Activated CD4-positive, alpha-beta memory T cell treated with anti-CD3 and anti-CD28 coated beads for 36 hours (primary cell): ENCODE data around the gene PYDC2. TPM values are rescaled to one million over a fixed set of nuclear protein-coding genes. Genes with fewer than 3 reads are reported as not detected.

Experiments
- total RNA-seq, 2 experiments: library from RNA; stranded (reverse); gene quantifications; one replicate each; pipeline ENCODE4 v1.2.3, GENCODE V29; 2021

PYDC2 gene
- total RNA-seq, 2 experiments from 2014 or later = not detected

Other genes starting within 250 kb of the PYDC2 start
- 10 to 100 TPM; 13.6 to 15.4 TPM for gene CCDC50, start 131.8 kb upstream of the PYDC2 start, total RNA-seq
- gene UTS2B, start 130.6 kb upstream of the PYDC2 start, total RNA-seq = not detected